ENCODE results near the gene NOX3. TPM values are rescaled to one million over a fixed set of nuclear protein-coding genes. Genes with fewer than 3 reads are reported as not detected.

The NOX3 gene
- total RNA-seq, 1 donor from 2014 or later, result not detected

GRCh38 chr6:155439376-155439775 lies 16.3 kb downstream of the NOX3 start:
- no peak for DNase-seq (ENCODE audit: low spot score)
- no peak overlapping the region for H3K27ac Mint-ChIP-seq
- H3K36me3 Mint-ChIP-seq (ENCODE audit: low read depth), result no peaks in the 10 kb centered on the region
- intact Hi-C loops (cut with micrococcal nuclease), result no loop called here
- H3K4me1 Mint-ChIP-seq (ENCODE audit: low read depth), result peaks cover 5% of the 10 kb centered on the region
- no peaks in the 10 kb centered on the region for H3K9me3 Mint-ChIP-seq
- no peak overlapping the region for H3K4me3 Mint-ChIP-seq
- no peaks in the 10 kb centered on the region for H3K27me3 Mint-ChIP-seq (ENCODE audit: insufficient read depth)

GRCh38 chr6:155436981-155437749 lies 18.5 kb downstream of the NOX3 start:
- Mint-ChIP-seq H3K36me3 (ENCODE audit: low read depth) (no peaks in the 10 kb centered on the region), H3K4me1 (ENCODE audit: low read depth) (peaks cover 5% of the 10 kb centered on the region), H3K9me3 (no peaks in the 10 kb centered on the region), H3K27me3 (ENCODE audit: insufficient read depth) (no peaks in the 10 kb centered on the region), H3K4me3 (no peak overlapping the region), H3K27ac (no peak overlapping the region)
- intact Hi-C loops (cut with micrococcal nuclease), result no loop called here
- no peak for DNase-seq (ENCODE audit: low spot score)

GRCh38 chr6:155434829-155435423 lies 20.7 kb downstream of the NOX3 start:
- no peaks in the 10 kb centered on the region for H3K9me3 Mint-ChIP-seq
- H3K27me3 Mint-ChIP-seq (ENCODE audit: insufficient read depth), result no peaks in the 10 kb centered on the region
- H3K27ac Mint-ChIP-seq, result no peak overlapping the region
- H3K4me3 Mint-ChIP-seq, result no peak overlapping the region
- intact Hi-C loops (cut with micrococcal nuclease), result no loop called here
- DNase-seq (ENCODE audit: low spot score), result no peak
- no peaks in the 10 kb centered on the region for H3K36me3 Mint-ChIP-seq (ENCODE audit: low read depth)
- H3K4me1 Mint-ChIP-seq (ENCODE audit: low read depth), result peaks cover 12% of the 10 kb centered on the region

GRCh38 chr6:155434096-155434495 lies 21.5 kb downstream of the NOX3 start:
- intact Hi-C loops (cut with micrococcal nuclease), result no loop called here
- no peaks in the 10 kb centered on the region for H3K27me3 Mint-ChIP-seq (ENCODE audit: insufficient read depth)
- no peak for DNase-seq (ENCODE audit: low spot score)
- no peak overlapping the region for H3K4me3 Mint-ChIP-seq
- H3K27ac Mint-ChIP-seq, result no peak overlapping the region
- H3K4me1 Mint-ChIP-seq (ENCODE audit: low read depth), result peaks cover 19% of the 10 kb centered on the region
- no peaks in the 10 kb centered on the region for H3K9me3 Mint-ChIP-seq
- H3K36me3 Mint-ChIP-seq (ENCODE audit: low read depth), result no peaks in the 10 kb centered on the region

- no peak for DNase-seq (ENCODE audit: low spot score)
- intact Hi-C loops (cut with micrococcal nuclease), result no loop called here
- H3K4me1 Mint-ChIP-seq (ENCODE audit: low read depth), result peaks cover 19% of the 10 kb centered on the region
- no peaks in the 10 kb centered on the region for H3K9me3 Mint-ChIP-seq
- no peaks in the 10 kb centered on the region for H3K27me3 Mint-ChIP-seq (ENCODE audit: insufficient read depth)
- no peak overlapping the region for H3K27ac Mint-ChIP-seq
- H3K4me3 Mint-ChIP-seq, result no peak overlapping the region
- H3K36me3 Mint-ChIP-seq (ENCODE audit: low read depth), result no peaks in the 10 kb centered on the region
Observed at GRCh38 chr6:155432293-155432692, 23.3 kb downstream of the NOX3 start.

GRCh38 chr6:155429321-155429893 lies 26.2 kb downstream of the NOX3 start:
- Mint-ChIP-seq H3K9me3 (no peaks in the 10 kb centered on the region), H3K4me1 (ENCODE audit: low read depth) (peaks cover 19% of the 10 kb centered on the region), H3K36me3 (ENCODE audit: low read depth) (no peaks in the 10 kb centered on the region), H3K27ac (no peak overlapping the region), H3K4me3 (no peak overlapping the region), H3K27me3 (ENCODE audit: insufficient read depth) (no peaks in the 10 kb centered on the region)
- no peak for DNase-seq (ENCODE audit: low spot score)
- intact Hi-C loops (cut with micrococcal nuclease), result no loop called here

GRCh38 chr6:155426408-155426945 lies 29.2 kb downstream of the NOX3 start:
- intact Hi-C loops (cut with micrococcal nuclease), result no loop called here
- Mint-ChIP-seq H3K27ac (no peak overlapping the region), H3K4me3 (no peak overlapping the region)

GRCh38 chr6:155424181-155424580 lies 31.5 kb downstream of the NOX3 start:
- Mint-ChIP-seq H3K27ac (no peak overlapping the region), H3K36me3 (ENCODE audit: low read depth) (peaks cover 4% of the 10 kb centered on the region), H3K4me3 (no peak overlapping the region), H3K27me3 (ENCODE audit: insufficient read depth) (no peaks in the 10 kb centered on the region), H3K4me1 (ENCODE audit: low read depth) (peaks cover 20% of the 10 kb centered on the region), H3K9me3 (no peaks in the 10 kb centered on the region)
- DNase-seq (ENCODE audit: low spot score), result no peak
- intact Hi-C loops (cut with micrococcal nuclease), result no loop called here

More at GRCh38 chr6:155426408-155426945, 29.2 kb downstream of the NOX3 start:
- Mint-ChIP-seq H3K4me1 (ENCODE audit: low read depth) (peaks cover 13% of the 10 kb centered on the region), H3K36me3 (ENCODE audit: low read depth) (no peaks in the 10 kb centered on the region), H3K27me3 (ENCODE audit: insufficient read depth) (no peaks in the 10 kb centered on the region), H3K9me3 (no peaks in the 10 kb centered on the region)
- no peak for DNase-seq (ENCODE audit: low spot score)

GRCh38 chr6:155422635-155423034 lies 33.0 kb downstream of the NOX3 start:
- no peak for DNase-seq (ENCODE audit: low spot score)
- no peak overlapping the region for H3K4me3 Mint-ChIP-seq
- peaks cover 36% of the 10 kb centered on the region for H3K4me1 Mint-ChIP-seq (ENCODE audit: low read depth)
- peaks cover 4% of the 10 kb centered on the region for H3K36me3 Mint-ChIP-seq (ENCODE audit: low read depth)
- H3K9me3 Mint-ChIP-seq, result no peaks in the 10 kb centered on the region
- intact Hi-C loops (cut with micrococcal nuclease), result no loop called here
- H3K27me3 Mint-ChIP-seq (ENCODE audit: insufficient read depth), result no peaks in the 10 kb centered on the region
- H3K27ac Mint-ChIP-seq, result no peak overlapping the region

GRCh38 chr6:155420492-155420891 lies 35.1 kb downstream of the NOX3 start:
- intact Hi-C loops (cut with micrococcal nuclease), result no loop called here
- Mint-ChIP-seq H3K4me1 (ENCODE audit: low read depth) (peaks cover 44% of the 10 kb centered on the region), H3K27me3 (ENCODE audit: insufficient read depth) (no peaks in the 10 kb centered on the region), H3K4me3 (peak overlapping the region; percentile 43), H3K36me3 (ENCODE audit: low read depth) (peaks cover 4% of the 10 kb centered on the region), H3K27ac (peak overlapping the region; percentile 88), H3K9me3 (no peaks in the 10 kb centered on the region)
- DNase-seq (ENCODE audit: low spot score), result no peak

- H3K36me3 Mint-ChIP-seq (ENCODE audit: low read depth), result peaks cover 4% of the 10 kb centered on the region
- no peak for DNase-seq (ENCODE audit: low spot score)
- no peaks in the 10 kb centered on the region for H3K9me3 Mint-ChIP-seq
- no peaks in the 10 kb centered on the region for H3K27me3 Mint-ChIP-seq (ENCODE audit: insufficient read depth)
- H3K4me1 Mint-ChIP-seq (ENCODE audit: low read depth), result peaks cover 44% of the 10 kb centered on the region
- peak overlapping the region; percentile 73 for H3K4me3 Mint-ChIP-seq
- H3K27ac Mint-ChIP-seq, result peak overlapping the region; percentile 100
- intact Hi-C loops (cut with micrococcal nuclease), result loop anchor here (2.0 to 10.0 kb wide), 6 partner anchors 86 to 1686 kb away; no protein-coding TSS in a partner anchor
Observed at GRCh38 chr6:155419161-155419560, 36.5 kb downstream of the NOX3 start.

- peaks cover 44% of the 10 kb centered on the region for H3K4me1 Mint-ChIP-seq (ENCODE audit: low read depth)
Observed at GRCh38 chr6:155418017-155418761, 37.5 kb downstream of the NOX3 start.

More at GRCh38 chr6:155418017-155418761, 37.5 kb downstream of the NOX3 start:
- peak overlapping the region; percentile 73 for H3K4me3 Mint-ChIP-seq
- H3K36me3 Mint-ChIP-seq (ENCODE audit: low read depth), result peaks cover 4% of the 10 kb centered on the region
- DNase-seq (ENCODE audit: low spot score), result peak; percentile 49
- H3K9me3 Mint-ChIP-seq, result no peaks in the 10 kb centered on the region
- H3K27ac Mint-ChIP-seq, result peak overlapping the region; percentile 100
- no peaks in the 10 kb centered on the region for H3K27me3 Mint-ChIP-seq (ENCODE audit: insufficient read depth)
- intact Hi-C loops (cut with micrococcal nuclease), result loop anchor here (1.0 to 10.0 kb wide), 18 partner anchors 27 to 1687 kb away; partner anchors contain the start of gene TFB1M

Data from activated T-helper 1 cell treated with anti-CD3 and anti-CD28 coated beads, Interleukin-12 subunit alpha, Interleukin-12 subunit beta, Interleukin-2, Interleukin-4 antibody, amounts not matched to agents 30 ng/mL and 10 ng/mL and 1 ng/mL, durations not matched to agents 14 hours and 24 hours and 36 hours (primary cell).